ENCODE data around the gene SRCIN1.
A peak's percentile ranks its signal among the peaks of the same experiment; 100 is the strongest.
"Not testable (repeated sequence)": the region's sequence is repeated elsewhere in the genome, so short reads cannot be mapped to it uniquely, and the experiment has no call there.

SRCIN1 gene

DNA sequence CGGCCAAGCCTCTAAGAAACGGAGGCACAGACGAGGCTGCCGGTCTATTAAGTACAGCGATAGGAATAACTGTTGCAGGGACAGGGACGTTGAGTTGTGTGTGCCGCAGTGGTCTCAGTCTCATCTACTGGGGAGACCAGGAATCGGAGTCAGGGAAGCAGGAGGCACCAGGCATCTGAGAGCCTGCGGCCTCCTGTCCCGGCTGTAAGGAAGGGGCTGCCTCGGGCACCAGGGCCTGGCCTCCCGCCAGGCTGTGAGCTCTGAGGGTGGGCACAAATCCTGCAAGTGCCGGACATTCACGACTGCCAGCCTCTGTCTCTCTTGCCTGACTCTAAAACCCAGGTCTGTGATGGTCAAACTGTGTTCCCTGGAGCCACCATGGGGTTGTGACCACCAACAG is 101.5 kb downstream of the SRCIN1 start:
- TF ChIP-seq, protein P1, sequence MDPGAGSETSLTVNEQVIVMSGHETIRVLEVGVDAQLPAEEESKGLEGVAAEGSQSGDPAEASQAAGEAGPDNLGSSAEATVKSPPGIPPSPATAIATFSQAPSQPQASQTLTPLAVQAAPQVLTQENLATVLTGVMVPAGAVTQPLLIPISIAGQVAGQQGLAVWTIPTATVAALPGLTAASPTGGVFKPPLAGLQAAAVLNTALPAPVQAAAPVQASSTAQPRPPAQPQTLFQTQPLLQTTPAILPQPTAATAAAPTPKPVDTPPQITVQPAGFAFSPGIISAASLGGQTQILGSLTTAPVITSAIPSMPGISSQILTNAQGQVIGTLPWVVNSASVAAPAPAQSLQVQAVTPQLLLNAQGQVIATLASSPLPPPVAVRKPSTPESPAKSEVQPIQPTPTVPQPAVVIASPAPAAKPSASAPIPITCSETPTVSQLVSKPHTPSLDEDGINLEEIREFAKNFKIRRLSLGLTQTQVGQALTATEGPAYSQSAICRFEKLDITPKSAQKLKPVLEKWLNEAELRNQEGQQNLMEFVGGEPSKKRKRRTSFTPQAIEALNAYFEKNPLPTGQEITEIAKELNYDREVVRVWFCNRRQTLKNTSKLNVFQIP (CRISPR knock-in tag; IDR thresholded peaks at IDR 0.05; ENCODE audit: borderline replicate concordance, low read depth), result no peak
- TF ChIP-seq ZFP3 (CRISPR knock-in tag; IDR thresholded peaks at IDR 0.05) (no peak), CSDC2 (CRISPR knock-in tag; IDR thresholded peaks at IDR 0.05) (no peak), ZNF8 (CRISPR knock-in tag; IDR thresholded peaks at IDR 0.05) (no peak), ZNF565 (CRISPR knock-in tag; conservative IDR thresholded peaks at IDR 0.05; ENCODE audit: low read depth) (no peak)
- TF ChIP-seq, protein P2, sequence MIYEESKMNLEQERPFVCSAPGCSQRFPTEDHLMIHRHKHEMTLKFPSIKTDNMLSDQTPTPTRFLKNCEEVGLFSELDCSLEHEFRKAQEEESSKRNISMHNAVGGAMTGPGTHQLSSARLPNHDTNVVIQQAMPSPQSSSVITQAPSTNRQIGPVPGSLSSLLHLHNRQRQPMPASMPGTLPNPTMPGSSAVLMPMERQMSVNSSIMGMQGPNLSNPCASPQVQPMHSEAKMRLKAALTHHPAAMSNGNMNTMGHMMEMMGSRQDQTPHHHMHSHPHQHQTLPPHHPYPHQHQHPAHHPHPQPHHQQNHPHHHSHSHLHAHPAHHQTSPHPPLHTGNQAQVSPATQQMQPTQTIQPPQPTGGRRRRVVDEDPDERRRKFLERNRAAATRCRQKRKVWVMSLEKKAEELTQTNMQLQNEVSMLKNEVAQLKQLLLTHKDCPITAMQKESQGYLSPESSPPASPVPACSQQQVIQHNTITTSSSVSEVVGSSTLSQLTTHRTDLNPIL (CRISPR knock-in tag; IDR thresholded peaks at IDR 0.05; ENCODE audit: low read depth), result no peak
- TF ChIP-seq, protein P3, sequence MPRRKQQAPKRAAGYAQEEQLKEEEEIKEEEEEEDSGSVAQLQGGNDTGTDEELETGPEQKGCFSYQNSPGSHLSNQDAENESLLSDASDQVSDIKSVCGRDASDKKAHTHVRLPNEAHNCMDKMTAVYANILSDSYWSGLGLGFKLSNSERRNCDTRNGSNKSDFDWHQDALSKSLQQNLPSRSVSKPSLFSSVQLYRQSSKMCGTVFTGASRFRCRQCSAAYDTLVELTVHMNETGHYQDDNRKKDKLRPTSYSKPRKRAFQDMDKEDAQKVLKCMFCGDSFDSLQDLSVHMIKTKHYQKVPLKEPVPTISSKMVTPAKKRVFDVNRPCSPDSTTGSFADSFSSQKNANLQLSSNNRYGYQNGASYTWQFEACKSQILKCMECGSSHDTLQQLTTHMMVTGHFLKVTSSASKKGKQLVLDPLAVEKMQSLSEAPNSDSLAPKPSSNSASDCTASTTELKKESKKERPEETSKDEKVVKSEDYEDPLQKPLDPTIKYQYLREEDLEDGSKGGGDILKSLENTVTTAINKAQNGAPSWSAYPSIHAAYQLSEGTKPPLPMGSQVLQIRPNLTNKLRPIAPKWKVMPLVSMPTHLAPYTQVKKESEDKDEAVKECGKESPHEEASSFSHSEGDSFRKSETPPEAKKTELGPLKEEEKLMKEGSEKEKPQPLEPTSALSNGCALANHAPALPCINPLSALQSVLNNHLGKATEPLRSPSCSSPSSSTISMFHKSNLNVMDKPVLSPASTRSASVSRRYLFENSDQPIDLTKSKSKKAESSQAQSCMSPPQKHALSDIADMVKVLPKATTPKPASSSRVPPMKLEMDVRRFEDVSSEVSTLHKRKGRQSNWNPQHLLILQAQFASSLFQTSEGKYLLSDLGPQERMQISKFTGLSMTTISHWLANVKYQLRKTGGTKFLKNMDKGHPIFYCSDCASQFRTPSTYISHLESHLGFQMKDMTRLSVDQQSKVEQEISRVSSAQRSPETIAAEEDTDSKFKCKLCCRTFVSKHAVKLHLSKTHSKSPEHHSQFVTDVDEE (CRISPR knock-in tag; IDR thresholded peaks at IDR 0.05), result no peak
- no peak for ATAC-seq

DNA sequence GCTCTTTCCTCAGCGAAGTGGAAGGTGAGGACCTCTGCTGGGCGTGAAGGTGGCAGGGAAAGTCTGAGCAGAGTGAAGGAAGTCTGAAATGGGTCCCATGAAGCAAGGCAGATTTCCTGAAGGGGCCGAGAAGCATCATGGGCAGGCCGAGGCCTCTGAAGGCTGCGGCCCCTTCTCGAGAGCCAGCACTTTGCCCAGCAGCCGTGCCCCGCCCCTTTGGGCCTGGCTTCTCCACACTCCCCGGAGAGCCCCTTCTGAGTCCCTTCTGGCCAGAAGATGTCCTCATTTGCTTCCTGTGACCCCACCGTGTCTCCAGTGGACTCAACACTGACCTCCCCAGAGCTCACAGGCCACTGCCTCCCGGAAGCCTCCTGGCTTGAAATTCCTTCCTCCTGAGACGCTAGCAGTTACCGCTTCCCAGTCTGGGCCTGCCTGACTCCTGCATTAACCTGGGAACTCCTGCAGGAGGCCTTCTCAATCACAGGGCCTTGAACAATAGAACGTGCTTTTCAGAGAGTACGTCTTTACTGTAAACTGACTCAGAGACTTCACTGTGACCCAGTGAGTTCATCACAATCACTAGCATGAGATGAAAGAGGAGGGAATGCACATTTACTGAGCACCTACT is 102.4 kb downstream of the SRCIN1 start:
- not testable (repeated sequence) for ATAC-seq

DNA sequence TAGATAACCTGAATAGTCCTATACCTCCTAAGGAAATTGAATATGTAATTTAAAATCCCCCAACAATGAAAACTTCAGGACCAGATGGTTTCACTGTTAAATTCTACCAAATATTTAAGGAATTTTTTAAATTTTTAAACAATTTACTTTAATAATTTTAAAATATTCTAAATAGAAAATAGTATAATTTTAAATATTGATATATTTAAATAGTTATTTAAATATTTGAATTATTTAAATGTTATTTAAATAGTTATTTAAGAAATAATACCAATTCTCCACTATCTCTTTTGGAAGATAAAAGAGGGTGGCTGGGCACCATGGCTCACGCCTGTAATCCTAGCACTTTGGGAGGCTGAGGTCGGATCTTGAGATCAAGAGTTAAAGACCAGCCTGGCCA is 104.0 kb downstream of the SRCIN1 start:
- not testable (repeated sequence) for ATAC-seq

DNA sequence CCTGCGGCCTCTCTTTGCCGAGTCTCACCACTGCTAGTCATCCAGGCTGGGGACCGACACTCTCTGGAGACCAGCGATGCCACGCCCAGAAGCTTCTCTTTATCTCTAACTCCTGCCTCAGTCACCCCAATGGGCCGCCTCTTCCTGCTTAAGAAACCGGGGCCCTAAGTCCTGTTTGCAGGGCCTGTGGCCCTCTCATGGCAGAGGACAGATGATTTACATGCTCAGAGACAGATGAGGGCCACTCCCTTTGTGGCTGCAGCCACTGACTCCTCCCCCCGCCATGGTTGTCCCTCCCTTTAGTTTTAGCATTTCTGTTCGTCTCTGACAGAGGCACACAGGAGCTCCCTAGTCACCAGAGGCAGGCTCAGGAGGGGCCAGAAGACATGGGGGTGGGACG is 106.5 kb downstream of the SRCIN1 start:
- not testable (repeated sequence) for ATAC-seq

DNA sequence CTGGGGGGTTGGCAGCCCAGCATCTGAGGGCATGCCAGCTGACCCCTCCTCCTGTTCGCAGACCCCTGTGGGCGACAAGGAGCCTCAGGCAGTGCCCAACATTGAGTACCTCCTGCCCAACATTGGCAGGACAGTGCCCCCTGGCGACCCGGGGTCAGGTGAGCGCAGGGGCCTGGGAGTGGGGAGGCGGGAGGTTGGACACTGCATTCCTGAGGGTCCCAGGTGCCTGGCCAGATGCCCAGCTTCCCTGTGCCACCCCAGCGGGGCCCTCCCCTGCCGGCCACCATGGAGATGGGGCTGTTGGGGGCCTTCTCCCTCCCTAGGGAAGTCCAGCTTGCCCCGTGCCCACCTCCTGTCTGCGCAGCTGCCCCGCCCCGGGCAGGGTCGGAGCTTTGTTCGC is 107.4 kb downstream of the SRCIN1 start:
- no peak for ATAC-seq
- TF ChIP-seq ZNF8 (CRISPR knock-in tag; IDR thresholded peaks at IDR 0.05), result no peak
- no peak for TF ChIP-seq PPARA (CRISPR knock-in tag; IDR thresholded peaks at IDR 0.05; ENCODE audit: borderline replicate concordance)
- TF ChIP-seq ISL1 (CRISPR knock-in tag; IDR thresholded peaks at IDR 0.05), result no peak
- no peak for TF ChIP-seq TCF4 (CRISPR knock-in tag; IDR thresholded peaks at IDR 0.05; ENCODE audit: borderline replicate concordance)
- TF ChIP-seq OSR1 (CRISPR knock-in tag; IDR thresholded peaks at IDR 0.05), result no peak

DNA sequence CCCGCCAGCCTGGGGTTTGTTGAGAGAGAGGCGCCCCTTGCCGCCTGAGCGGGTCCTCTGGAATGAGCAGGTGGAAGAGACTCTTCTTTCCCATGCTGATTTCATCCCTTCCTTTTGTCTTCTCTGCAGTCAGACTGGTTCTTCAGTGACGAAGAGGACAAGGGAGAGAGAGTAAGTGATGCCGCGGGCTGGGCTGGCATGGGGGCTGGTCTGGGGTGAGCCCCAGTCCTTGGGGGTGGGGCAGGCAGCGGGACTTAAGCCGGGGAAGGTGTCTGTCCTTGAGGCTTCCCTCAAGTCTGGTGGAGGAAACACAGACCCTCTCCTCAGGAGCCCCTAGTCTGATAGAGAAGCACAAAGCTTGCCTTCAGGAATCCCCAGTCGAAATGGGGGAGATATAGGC is 108.1 kb downstream of the SRCIN1 start:
- ATAC-seq, result not testable (repeated sequence)

DNA sequence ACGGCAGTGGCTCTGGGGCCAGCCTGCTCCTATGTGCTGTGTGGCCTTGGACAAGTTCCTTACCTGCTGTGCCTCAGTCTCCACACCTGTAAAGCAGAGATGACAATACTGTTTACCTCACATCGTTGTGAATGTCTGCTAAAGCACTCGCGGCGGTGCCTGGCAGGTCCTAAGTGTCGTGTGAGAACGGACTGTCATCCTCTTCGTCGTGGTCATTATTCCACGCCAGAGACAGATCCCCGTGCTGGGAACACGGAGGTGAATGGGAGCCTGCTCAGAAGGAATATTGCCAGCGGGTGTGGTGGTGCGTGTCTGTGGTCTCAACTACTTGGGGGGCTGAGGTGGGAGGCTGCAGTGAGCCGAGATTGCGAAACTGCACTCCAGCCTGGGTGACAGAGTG is 111.6 kb downstream of the SRCIN1 start:
- not testable (repeated sequence) for ATAC-seq

DNA sequence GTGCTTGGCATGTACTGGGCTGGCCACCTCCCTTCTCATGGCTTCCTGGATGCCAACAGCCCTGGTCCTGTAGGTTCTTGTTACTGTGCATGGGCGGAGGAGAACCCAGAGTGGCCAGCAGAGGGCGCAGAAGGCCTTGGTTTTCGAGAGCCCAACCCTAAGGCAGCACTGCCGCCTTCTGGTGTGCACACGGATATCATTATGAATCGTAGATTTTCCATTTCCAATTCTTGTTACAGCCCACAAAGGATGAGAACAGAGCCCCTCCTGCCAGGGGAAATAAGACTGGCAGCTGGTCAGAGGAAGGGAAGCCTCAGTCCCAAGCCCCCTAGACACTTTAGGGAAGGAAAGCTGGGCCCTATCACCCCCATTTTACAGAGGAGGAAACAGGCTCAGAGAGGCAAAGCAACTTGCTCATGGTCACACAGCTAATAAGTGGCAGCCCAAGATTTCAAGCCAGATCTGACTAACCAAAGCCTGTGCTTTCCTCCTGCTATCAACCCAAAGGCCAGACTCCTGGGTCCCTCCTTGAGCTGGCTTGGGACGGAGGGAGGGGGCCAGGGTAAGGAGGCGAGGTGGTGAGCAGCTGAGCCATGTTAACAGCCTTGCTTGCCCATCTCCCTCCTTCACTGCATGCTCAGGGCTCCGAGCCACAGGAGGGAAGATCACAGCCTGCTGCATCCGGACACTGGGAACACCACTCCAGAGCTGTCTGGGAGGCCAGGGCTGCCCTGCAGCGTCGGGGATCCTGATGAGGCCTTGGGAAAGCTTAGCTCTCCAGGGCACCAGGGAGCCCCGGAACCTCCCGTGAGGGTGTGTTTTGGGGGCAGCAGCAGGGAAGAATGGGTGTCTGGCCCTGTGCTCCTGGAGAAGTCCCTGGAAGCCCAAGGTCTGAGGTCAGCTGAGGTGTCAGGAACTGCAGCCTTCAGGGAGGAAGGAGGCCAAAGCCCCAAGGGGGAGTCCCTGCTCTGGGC is 113.4 kb downstream of the SRCIN1 start:
- ATAC-seq, result peak; percentile 79

DNA sequence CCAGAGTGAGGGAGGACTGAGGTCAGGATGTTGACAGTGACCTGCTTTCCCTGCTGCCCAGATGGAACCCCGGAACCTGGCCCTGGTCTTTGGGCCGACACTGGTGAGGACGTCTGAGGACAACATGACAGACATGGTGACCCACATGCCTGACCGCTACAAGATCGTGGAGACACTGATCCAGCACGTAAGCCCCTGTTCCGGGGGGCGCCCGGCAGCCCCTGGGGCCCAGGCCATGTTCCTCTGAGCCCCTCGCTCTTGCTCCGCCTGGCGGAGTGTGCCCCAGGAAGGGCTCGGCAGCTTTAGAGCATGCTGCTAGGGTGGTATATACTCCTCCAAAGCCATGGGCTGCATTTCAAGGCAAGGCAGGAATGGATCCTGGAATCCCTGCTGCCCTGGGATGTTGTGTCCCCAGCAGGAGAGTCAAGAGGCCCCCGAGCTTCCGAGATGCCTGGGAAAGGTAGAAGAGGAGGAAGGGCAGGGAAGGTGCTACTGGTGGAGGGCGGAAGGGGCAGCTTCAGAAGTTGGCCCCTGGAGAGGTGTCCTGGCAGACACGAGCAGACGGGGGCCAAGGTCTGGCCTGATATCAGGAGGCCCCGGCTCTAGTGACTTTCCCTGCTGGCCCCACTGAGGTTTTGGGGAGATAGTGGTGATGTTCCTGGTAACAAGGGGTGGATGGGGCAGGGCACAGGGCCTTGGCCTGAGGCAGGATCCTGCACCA is 114.2 kb downstream of the SRCIN1 start:
- not testable (repeated sequence) for ATAC-seq

DNA sequence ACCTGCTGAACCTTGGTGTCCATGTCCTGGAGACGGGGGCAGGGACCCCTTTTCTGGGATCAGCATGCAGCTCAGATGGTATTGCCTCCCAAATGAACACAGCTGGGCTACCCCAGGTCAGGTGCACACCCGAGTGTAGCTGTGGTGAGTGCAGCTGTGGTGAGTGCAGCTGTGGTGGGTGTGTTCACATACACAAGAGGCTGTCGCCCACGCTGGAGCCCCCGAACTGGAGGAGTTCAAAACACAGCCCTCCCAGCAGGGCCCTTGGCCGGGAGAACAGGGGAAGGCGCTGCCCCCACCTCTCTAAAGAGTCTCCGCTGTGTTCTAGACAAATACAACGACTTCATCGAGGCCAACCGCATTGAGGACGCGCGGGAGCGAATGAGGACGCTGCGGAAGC is 116.0 kb downstream of the SRCIN1 start:
- not testable (repeated sequence) for ATAC-seq

DNA sequence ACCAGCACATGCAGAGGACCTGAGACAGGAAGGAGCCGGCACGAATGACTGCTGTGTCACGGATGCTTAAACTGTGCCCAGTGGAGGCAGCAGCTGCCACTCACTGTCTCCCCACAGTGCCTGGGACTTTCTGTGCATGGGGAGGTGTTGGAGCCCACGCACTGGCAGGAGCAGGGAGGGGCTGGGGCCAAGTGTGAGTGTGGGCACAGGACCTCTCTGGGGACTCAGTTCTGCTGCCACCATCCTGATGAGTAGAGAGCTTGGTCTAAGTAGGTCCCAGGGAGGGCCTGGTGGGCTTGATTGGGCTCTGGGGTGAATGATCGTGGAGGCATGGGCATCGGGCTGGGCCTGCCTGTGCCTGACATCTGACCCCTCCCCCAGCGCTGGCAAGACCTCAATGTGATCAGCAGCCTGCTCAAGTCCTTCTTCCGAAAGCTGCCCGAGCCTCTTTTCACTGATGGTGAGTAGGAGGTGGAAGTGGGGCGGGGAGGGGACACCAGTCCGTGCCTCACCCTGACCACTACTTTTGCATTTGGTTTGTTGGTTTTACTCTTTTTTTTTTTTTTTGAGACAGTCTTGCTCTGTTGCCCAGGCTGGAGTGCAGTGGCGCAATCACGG is 120.0 kb downstream of the SRCIN1 start:
- not testable (repeated sequence) for ATAC-seq

All from SK-N-SH treated with all-trans-retinoic acid at 6 μM for 48 hours (cell line).